ACHN (cell line): ENCODE measurements around the gene RBFOX2.
"Not testable (repeated sequence)": the region's sequence is repeated elsewhere in the genome, so short reads cannot be mapped to it uniquely, and the experiment has no call there.

ENCODE experiments used
- DNase-seq: peaks from one replicate; pipeline ENCODE4 v3.0.0-alpha.2; 2015
- in situ Hi-C: cut with HindIII; loops from 2 replicates; pipeline ENCODE4 v1.10.0; 2017; ENCODE audit warnings: low sequenced_read_pairs, low pct_ligation_motif_present, low pct_unique_long_range_greater_than_20kb

Gene RBFOX2

GRCh38 chr22:35742342-35743100, 286.1 kb downstream of the RBFOX2 start:
- in situ Hi-C loops: no loop called here
- DNase-seq: peak; percentile 74

GRCh38 chr22:35740616-35741015, 288.0 kb downstream of the RBFOX2 start:
- no peak for DNase-seq
- in situ Hi-C loops: no loop called here

GRCh38 chr22:35739931-35740380, 288.7 kb downstream of the RBFOX2 start:
- no peak for DNase-seq
- in situ Hi-C loops: no loop called here

GRCh38 chr22:35739076-35739930, 289.3 kb downstream of the RBFOX2 start:
- in situ Hi-C loops: no loop called here
- DNase-seq: no peak

GRCh38 chr22:35737886-35738285, 290.7 kb downstream of the RBFOX2 start:
- DNase-seq, in situ Hi-C loops: not testable (repeated sequence)

GRCh38 chr22:35736701-35737100, 291.9 kb downstream of the RBFOX2 start:
- DNase-seq: no peak
- in situ Hi-C loops: no loop called here

GRCh38 chr22:35736166-35736565, 292.5 kb downstream of the RBFOX2 start:
- in situ Hi-C loops: no loop called here
- DNase-seq: no peak

GRCh38 chr22:35735542-35735941, 293.1 kb downstream of the RBFOX2 start:
- no peak for DNase-seq
- in situ Hi-C loops: no loop called here

- in situ Hi-C loops: no loop called here
- no peak for DNase-seq
Measured at GRCh38 chr22:35734517-35734827, 294.2 kb downstream of the RBFOX2 start.

- in situ Hi-C loops: no loop called here
- DNase-seq: no peak
Measured at GRCh38 chr22:35733791-35734516, 294.7 kb downstream of the RBFOX2 start.

- in situ Hi-C loops: no loop called here
- DNase-seq: no peak
Measured at GRCh38 chr22:35733036-35733435, 295.6 kb downstream of the RBFOX2 start.

- DNase-seq: no peak
- in situ Hi-C loops: no loop called here
Measured at GRCh38 chr22:35732116-35732515, 296.5 kb downstream of the RBFOX2 start.

- DNase-seq: no peak
- in situ Hi-C loops: no loop called here
Measured at GRCh38 chr22:35731321-35731720, 297.3 kb downstream of the RBFOX2 start.

- in situ Hi-C loops: no loop called here
- no peak for DNase-seq
Measured at GRCh38 chr22:35729309-35729698, 299.3 kb downstream of the RBFOX2 start.

- in situ Hi-C loops: no loop called here
- no peak for DNase-seq
Measured at GRCh38 chr22:35728639-35729308, 299.9 kb downstream of the RBFOX2 start.

- in situ Hi-C loops: no loop called here
- DNase-seq: no peak
Measured at GRCh38 chr22:35727436-35727835, 301.2 kb downstream of the RBFOX2 start.

GRCh38 chr22:35726933-35727332, 301.7 kb downstream of the RBFOX2 start:
- DNase-seq: no peak
- in situ Hi-C loops: no loop called here

GRCh38 chr22:35726398-35726797, 302.2 kb downstream of the RBFOX2 start:
- in situ Hi-C loops: no loop called here
- DNase-seq: no peak

- no peak for DNase-seq
- in situ Hi-C loops: no loop called here
Measured at GRCh38 chr22:35725521-35725920, 303.1 kb downstream of the RBFOX2 start.
